SJCRH30 (cell line): ENCODE data around the gene NPIPB6. TPM values are rescaled to one million over a fixed set of nuclear protein-coding genes. Genes with fewer than 3 reads are reported as not detected.
"Not testable (repeated sequence)": the region's sequence is repeated elsewhere in the genome, so short reads cannot be mapped to it uniquely, and the experiment has no call there.

Source experiments
- DNase-seq, 2 experiments: peaks; one replicate each; pipeline ENCODE4 v3.0.0-alpha.2; 2015 to 2020
- H3K27ac ChIP-seq: fragments of 250-450 bp; sonication (Bioruptor Pico); 2 replicates; pipeline ENCODE4 v1.5.1; 2020; ENCODE audit warnings: mild to moderate bottlenecking, moderate library complexity
- H3K27me3 ChIP-seq: fragments of 250-450 bp; sonication (Bioruptor Pico); 2 replicates; pipeline ENCODE4 v1.5.1; 2020; ENCODE audit warnings: mild to moderate bottlenecking, moderate library complexity
- H3K36me3 ChIP-seq: fragments of 250-450 bp; sonication (Bioruptor Pico); 2 replicates; pipeline ENCODE4 v1.5.1; 2020; ENCODE audit warnings: mild to moderate bottlenecking, moderate library complexity
- H3K4me1 ChIP-seq: fragments of 250-450 bp; sonication (Bioruptor Pico); 2 replicates; pipeline ENCODE4 v1.5.1; 2020; ENCODE audit warnings: mild to moderate bottlenecking, moderate library complexity
- H3K4me3 ChIP-seq: fragments of 250-450 bp; sonication (Bioruptor Pico); 2 replicates; pipeline ENCODE4 v1.5.1; 2020; ENCODE audit warnings: mild to moderate bottlenecking, moderate library complexity
- H3K9me3 ChIP-seq: fragments of 250-450 bp; sonication (Bioruptor Pico); replicated peaks from 2 replicates; pipeline ENCODE4 v1.5.1; 2020; ENCODE audit warnings: mild to moderate bottlenecking, moderate library complexity
- total RNA-seq: library from RNA; depleted of rRNA; stranded (reverse); fragments of >200 nt; shearing (Covaris generic); gene quantifications from 2 replicates; pipeline ENCODE4 v1.2.3, GENCODE V29; 2014; rRNA removed

Gene NPIPB6
- 0.20 and 1.2 TPM in 2 replicates for total RNA-seq

DNA sequence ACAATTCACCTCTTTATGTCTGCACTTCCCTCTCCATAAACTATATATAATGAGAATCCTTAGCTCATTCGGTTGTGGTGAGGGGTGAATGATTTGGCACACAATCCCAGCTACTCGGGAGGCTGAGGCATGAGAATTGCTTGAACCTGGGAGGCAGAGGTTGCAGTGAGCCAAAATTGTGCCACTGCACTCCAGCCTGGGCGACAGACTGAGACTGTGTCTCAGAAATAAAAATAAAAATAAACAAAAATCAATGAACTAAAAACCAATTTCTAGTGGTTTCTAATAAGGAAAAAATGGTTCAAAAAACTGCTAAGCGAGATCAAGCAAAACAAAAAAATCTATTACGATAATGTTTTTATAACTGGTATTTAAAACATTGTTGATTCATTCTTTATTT is at the start of gene NPIPB6:
NPIPB6 (minus strand) TSS at position 101 of the 400 bp plus-strand sequence. CDS start 686 bp downstream, outside the sequence.
- not testable (repeated sequence) for DNase-seq, H3K36me3 ChIP-seq, H3K9me3 ChIP-seq, H3K27me3 ChIP-seq, H3K4me1 ChIP-seq, H3K27ac ChIP-seq, H3K4me3 ChIP-seq

DNA sequence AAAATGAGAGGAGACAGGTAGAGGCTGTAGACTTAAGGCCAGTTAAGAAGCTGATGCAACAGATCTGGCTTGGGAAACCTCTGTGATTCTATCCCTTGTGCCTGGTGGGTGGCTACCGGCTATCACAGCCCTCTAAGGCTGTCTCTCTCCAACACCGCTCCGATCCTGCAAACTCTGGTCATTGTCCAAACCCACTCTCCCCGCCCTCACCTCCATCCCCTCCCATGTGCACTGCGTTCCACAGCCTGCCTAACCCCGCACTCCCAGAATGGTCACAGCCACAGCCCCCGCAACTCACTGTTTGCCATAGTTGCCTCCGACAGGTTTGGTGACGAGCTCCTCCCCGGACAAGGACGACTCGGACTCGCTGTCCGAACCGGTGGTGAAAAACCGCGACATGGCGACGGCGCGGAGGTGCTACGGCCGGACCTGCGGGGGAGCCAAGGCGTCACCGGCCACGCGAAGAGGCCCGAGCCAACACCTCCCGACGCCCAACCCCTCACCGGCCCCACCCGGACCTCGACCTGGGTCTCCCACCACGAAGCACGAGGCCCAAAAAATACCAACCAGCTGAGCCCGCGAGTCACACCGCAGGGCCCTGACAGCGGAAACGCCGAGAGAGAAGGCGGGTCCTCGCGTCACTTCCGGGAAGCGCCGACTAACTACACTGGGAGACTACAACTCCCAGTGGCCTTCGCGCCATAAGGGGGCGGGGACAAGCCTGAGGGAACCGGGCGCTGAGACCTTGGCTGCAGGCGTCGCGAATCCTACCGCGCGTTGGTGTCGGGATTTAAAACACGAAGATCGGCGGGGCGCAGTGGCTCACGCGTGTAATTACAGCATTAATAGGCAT is 40.1 kb upstream of the NPIPB6 start, which contains the start of gene EIF3CL:
EIF3CL (minus strand) TSS at position 622 of the 853 bp plus-strand sequence; CDS start at position 399, 223 bp downstream.
- H3K4me1 ChIP-seq, H3K27me3 ChIP-seq, H3K9me3 ChIP-seq, H3K27ac ChIP-seq, DNase-seq, H3K36me3 ChIP-seq, H3K4me3 ChIP-seq: not testable (repeated sequence)

DNA sequence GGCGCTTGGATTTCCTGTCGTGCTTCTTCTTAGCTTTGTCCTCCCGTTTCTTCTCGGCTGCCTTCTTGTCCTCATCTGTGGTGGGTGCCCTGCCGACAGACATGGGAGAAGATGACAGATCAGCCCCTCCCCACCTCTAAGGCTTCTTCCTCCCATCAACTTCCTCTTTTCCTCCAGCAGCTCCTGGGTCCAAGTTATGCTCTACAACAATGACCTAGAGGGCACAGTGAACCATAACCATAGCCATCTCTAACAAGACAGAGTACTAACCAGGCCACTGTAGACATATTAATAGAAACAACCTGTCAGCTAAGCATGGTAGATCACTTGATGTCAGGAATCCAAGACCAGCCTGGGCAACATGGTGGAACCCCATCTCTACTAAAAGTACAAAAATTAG is 28.7 kb upstream of the NPIPB6 start:
- not testable (repeated sequence) for H3K4me1 ChIP-seq, H3K36me3 ChIP-seq

DNA sequence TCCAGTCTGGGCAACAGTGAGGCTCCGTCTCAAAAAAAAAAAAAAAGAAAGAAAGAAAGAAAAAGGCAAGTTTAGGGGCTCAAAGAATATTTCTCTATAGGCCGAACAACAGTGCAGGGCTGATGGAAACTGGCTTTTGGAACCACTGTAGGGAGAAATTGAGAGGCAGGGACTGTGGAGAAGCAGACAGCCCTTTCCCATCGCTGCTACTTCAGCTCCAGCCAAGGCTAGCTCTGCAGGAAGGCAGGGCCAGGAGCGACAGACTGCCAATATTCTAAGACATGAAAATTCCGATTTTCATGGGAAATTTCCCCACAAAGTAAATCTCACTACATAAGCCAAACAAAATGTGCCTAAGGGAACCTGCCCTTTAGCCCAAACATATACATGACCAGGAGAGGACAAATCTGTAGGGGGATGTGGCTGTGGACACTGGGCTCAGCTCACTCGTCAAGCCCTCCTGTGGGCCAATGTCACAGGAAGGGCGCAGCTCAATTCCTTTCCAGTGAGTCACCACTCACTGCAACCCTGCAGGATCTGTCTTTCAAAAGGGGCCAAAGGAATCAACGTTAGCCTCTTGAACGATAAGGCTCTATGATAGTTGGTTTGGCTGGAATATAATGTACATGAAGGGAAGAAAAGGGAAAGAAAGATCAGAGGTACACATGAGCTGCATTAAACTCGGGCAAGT is 19.0 kb upstream of the NPIPB6 start:
- DNase-seq, H3K4me1 ChIP-seq, H3K9me3 ChIP-seq, H3K36me3 ChIP-seq, H3K27ac ChIP-seq, H3K4me3 ChIP-seq, H3K27me3 ChIP-seq: not testable (repeated sequence)

More for the DNA sequence above, 28.7 kb upstream of the NPIPB6 start:
- not testable (repeated sequence) for DNase-seq, H3K4me3 ChIP-seq, H3K27ac ChIP-seq, H3K27me3 ChIP-seq, H3K9me3 ChIP-seq

DNA sequence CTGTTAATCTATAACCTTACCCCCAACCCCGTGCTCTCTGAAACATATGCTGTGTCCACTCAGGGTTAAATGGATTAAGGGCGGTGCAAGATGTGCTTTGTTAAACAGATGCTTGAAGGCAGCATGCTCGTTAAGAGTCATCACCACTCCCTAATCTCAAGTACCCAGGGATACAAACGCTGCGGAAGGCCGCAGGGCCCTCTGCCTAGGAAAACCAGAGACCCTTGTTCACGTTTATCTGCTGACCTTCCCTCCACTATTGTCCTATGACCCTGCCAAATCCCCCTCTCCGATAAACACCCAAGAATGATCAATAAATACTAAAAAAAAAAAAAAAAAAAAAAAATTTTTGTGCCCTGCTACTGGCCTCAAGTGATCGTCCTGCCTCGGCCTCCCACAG is 14.5 kb upstream of the NPIPB6 start:
- H3K27ac ChIP-seq, H3K4me3 ChIP-seq, H3K36me3 ChIP-seq, DNase-seq, H3K9me3 ChIP-seq, H3K4me1 ChIP-seq, H3K27me3 ChIP-seq: not testable (repeated sequence)

- H3K4me1 ChIP-seq, DNase-seq, H3K27ac ChIP-seq, H3K27me3 ChIP-seq, H3K36me3 ChIP-seq, H3K9me3 ChIP-seq, H3K4me3 ChIP-seq: not testable (repeated sequence)
Measured at GRCh38 chr16:28377108-28377625, 13.9 kb upstream of the NPIPB6 start.

GRCh38 chr16:28375115-28375514 is 11.8 kb upstream of the NPIPB6 start:
- DNase-seq, H3K36me3 ChIP-seq, H3K4me1 ChIP-seq: not testable (repeated sequence)

GRCh38 chr16:28374281-28374680 is 11.0 kb upstream of the NPIPB6 start:
- H3K9me3 ChIP-seq, H3K4me1 ChIP-seq, DNase-seq, H3K27ac ChIP-seq, H3K27me3 ChIP-seq, H3K4me3 ChIP-seq, H3K36me3 ChIP-seq: not testable (repeated sequence)

More at GRCh38 chr16:28375115-28375514, 11.8 kb upstream of the NPIPB6 start:
- not testable (repeated sequence) for H3K27ac ChIP-seq, H3K4me3 ChIP-seq, H3K27me3 ChIP-seq, H3K9me3 ChIP-seq

- H3K9me3 ChIP-seq, H3K36me3 ChIP-seq, H3K27ac ChIP-seq, H3K4me1 ChIP-seq, H3K27me3 ChIP-seq, H3K4me3 ChIP-seq: not testable (repeated sequence)
- DNase-seq, result peak in 1 of 2 experiments; percentile 0
Measured at GRCh38 chr16:28367926-28368325, 4.6 kb upstream of the NPIPB6 start.

- not testable (repeated sequence) for H3K27ac ChIP-seq, H3K27me3 ChIP-seq, DNase-seq, H3K4me1 ChIP-seq, H3K4me3 ChIP-seq, H3K9me3 ChIP-seq, H3K36me3 ChIP-seq
Measured at GRCh38 chr16:28364268-28365173, 1.2 kb upstream of the NPIPB6 start.

DNA sequence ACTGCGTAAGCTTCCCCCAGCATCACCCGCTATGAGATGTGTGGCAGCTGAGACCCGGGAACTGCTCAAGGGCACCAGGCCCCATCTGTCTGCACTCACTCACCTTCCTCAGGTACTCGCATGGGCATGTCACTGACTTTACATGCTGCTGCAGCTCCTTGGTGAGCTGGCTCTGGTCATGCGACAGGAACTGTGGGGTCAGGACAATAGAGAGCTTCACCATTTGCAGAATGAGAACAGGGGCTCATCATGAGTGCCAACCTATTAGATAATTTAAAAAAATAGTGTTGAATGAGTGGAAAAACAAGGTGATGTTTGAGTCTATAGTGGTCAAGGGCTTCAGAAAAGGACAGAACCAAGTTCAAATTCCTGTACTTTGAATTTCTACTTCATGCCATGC is 708 bp downstream of the NPIPB6 start:
- not testable (repeated sequence) for H3K4me3 ChIP-seq, H3K27me3 ChIP-seq, H3K36me3 ChIP-seq, H3K9me3 ChIP-seq, H3K27ac ChIP-seq, H3K4me1 ChIP-seq, DNase-seq

- not testable (repeated sequence) for H3K27me3 ChIP-seq, DNase-seq
Measured at GRCh38 chr16:28338230-28338629, 25.1 kb downstream of the NPIPB6 start.

DNA sequence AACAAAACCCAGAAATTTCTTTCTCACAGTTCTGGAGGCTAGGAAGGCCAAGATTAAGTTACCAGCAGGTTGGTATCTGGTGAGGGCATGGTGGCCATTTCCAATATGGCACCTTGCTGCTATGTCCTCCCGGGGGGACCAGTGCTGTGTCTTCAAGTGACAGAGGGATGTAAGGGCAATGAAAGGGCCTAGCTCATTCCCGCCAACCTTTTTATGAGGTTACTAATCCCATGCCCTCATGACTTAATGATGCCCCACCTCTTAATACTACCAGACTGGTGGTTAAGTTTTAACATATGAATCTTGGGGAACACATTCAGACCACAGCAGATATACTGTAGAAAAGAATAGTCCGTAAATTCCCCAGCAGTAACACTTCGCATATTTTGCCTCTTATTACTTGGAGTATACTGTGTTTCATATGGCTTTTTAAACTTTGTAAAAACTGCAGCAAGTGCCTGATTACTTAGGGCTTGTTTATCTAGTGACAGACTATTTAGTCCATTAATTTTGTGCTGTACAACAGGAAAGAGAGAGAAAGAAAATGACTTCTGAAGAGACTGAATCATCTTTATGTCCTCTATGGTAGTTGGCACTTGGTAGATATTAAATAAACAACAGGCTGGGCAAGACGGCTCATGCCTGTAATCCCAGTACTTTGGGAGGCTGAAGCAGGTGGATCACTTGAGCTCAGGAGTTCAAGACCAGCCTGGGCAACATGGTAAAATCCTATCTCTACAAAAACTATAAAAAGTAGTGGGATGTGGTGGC is 26.2 kb downstream of the NPIPB6 start:
- not testable (repeated sequence) for H3K27ac ChIP-seq, H3K9me3 ChIP-seq, H3K27me3 ChIP-seq, H3K36me3 ChIP-seq, DNase-seq, H3K4me1 ChIP-seq, H3K4me3 ChIP-seq

More at GRCh38 chr16:28338230-28338629, 25.1 kb downstream of the NPIPB6 start:
- H3K4me3 ChIP-seq, H3K4me1 ChIP-seq, H3K36me3 ChIP-seq, H3K27ac ChIP-seq, H3K9me3 ChIP-seq: not testable (repeated sequence)

- H3K9me3 ChIP-seq, H3K4me1 ChIP-seq, DNase-seq, H3K27me3 ChIP-seq, H3K36me3 ChIP-seq, H3K4me3 ChIP-seq, H3K27ac ChIP-seq: not testable (repeated sequence)
Measured at GRCh38 chr16:28335678-28336077, 27.6 kb downstream of the NPIPB6 start.
